GM23248 (cell line): ENCODE measurements around the gene MARCHF3. TPM values are rescaled to one million over a fixed set of nuclear protein-coding genes. Genes with fewer than 3 reads are reported as not detected.

ENCODE experiments used
- DNase-seq: peaks from one replicate; pipeline ENCODE4 v3.0.0-alpha.2; 2015
- H2AFZ ChIP-seq: fragments of 200-600 bp; sonication (generic); 2 replicates; pipeline ENCODE4 v1.6.1; 2016; ENCODE audit warnings: antibody characterized with exemption
- H3F3A ChIP-seq: fragments of 200-600 bp; sonication (generic); 2 replicates; pipeline ENCODE4 v1.6.1; 2016; ENCODE audit warnings: mild to moderate bottlenecking, antibody characterized with exemption, mixed run types; ENCODE audit not compliant: insufficient read depth
- H3K27ac ChIP-seq: fragments of 200-600 bp; sonication (generic); 2 replicates; pipeline ENCODE4 v1.5.1; 2016; ENCODE audit warnings: mild to moderate bottlenecking
- H3K27me3 ChIP-seq: fragments of 200-600 bp; sonication (generic); replicated peaks from 2 replicates; pipeline ENCODE4 v1.6.1; 2016; ENCODE audit warnings: mild to moderate bottlenecking; ENCODE audit not compliant: insufficient read depth
- H3K36me3 ChIP-seq: fragments of 200-600 bp; sonication (generic); 2 replicates; pipeline ENCODE4 v1.6.1; 2016; ENCODE audit warnings: low read depth, mild to moderate bottlenecking
- H3K4me1 ChIP-seq: fragments of 200-600 bp; sonication (generic); 2 replicates; pipeline ENCODE4 v1.6.1; 2016; ENCODE audit warnings: mild to moderate bottlenecking; ENCODE audit not compliant: insufficient read depth
- H3K4me2 ChIP-seq: fragments of 200-600 bp; sonication (generic); one replicate; pipeline ENCODE4 v1.6.1; 2016; ENCODE audit warnings: mild to moderate bottlenecking; ENCODE audit not compliant: unreplicated experiment
- H3K4me3 ChIP-seq: fragments of 200-600 bp; sonication (generic); 2 replicates; pipeline ENCODE4 v1.5.1; 2016; ENCODE audit warnings: mild to moderate bottlenecking
- H3K79me2 ChIP-seq: fragments of 200-600 bp; sonication (generic); 2 replicates; pipeline ENCODE4 v1.6.1; 2016; ENCODE audit warnings: mild to moderate bottlenecking; ENCODE audit not compliant: insufficient read depth
- H3K9ac ChIP-seq: fragments of 200-600 bp; sonication (generic); 2 replicates; pipeline ENCODE4 v1.6.1; 2016; ENCODE audit warnings: mild to moderate bottlenecking
- H3K9me2 ChIP-seq: fragments of 200-600 bp; sonication (generic); 2 replicates; pipeline ENCODE4 v1.6.1; 2016; ENCODE audit warnings: mixed run types, mild to moderate bottlenecking, moderate library complexity; ENCODE audit not compliant: insufficient read depth
- H3K9me3 ChIP-seq: fragments of 200-600 bp; sonication (generic); one replicate; pipeline ENCODE4 v1.6.1; 2017; ENCODE audit warnings: low read depth
- H4K20me1 ChIP-seq: fragments of 200-600 bp; sonication (generic); 2 replicates; pipeline ENCODE4 v1.6.0; 2016; ENCODE audit not compliant: insufficient read depth
- EZH2 ChIP-seq: fragments of 200-600 bp; sonication (generic); IDR thresholded peaks from 2 replicates; pipeline ENCODE4 v1.6.1; 2018; ENCODE audit warnings: antibody characterized with exemption, mild to moderate bottlenecking; ENCODE audit not compliant: insufficient read depth, poor library complexity, severe bottlenecking
- EZH2phosphoT487 ChIP-seq: fragments of 200-600 bp; sonication (generic); IDR thresholded peaks from 2 replicates; pipeline ENCODE4 v1.6.1; 2018; ENCODE audit warnings: antibody characterized with exemption, moderate library complexity, mild to moderate bottlenecking, low read depth; ENCODE audit not compliant: insufficient read depth
- WGBS, 2 experiments: methylation state at CpG; one replicate each; pipeline ENCODE4 v1.1.6; 2015 to 2017; ENCODE audit warnings: low lambda C conversion rate in 2 of 2, low coverage in 1 of 2; ENCODE audit errors: missing lambda C conversion rate in 2 of 2; 5-methylcytosine and 5-hydroxymethylcytosine counted together
- in situ Hi-C: fragments of 300-500 bp; cut with MboI; formaldehyde crosslinking; loops from 2 replicates; pipeline ENCODE4 v1.15.0; 2020
- polyA plus RNA-seq: library from polyadenylated mRNA; unstranded; fragments of >200 nt; fragmentation: Nextera tagmentation; extraction: Ambion mirVana; gene quantifications from 2 replicates; pipeline ENCODE4 v1.2.1, GENCODE V29; 2016
- total RNA-seq: library from RNA; depleted of rRNA; stranded (reverse); fragments of >200 nt; shearing (Covaris generic); gene quantifications from 2 replicates; pipeline ENCODE4 v1.2.3, GENCODE V29; 2014

Gene MARCHF3
- total and polyA plus RNA-seq, 2 experiments from 2014 or later, result 3.8 to 5.8 TPM

DNA sequence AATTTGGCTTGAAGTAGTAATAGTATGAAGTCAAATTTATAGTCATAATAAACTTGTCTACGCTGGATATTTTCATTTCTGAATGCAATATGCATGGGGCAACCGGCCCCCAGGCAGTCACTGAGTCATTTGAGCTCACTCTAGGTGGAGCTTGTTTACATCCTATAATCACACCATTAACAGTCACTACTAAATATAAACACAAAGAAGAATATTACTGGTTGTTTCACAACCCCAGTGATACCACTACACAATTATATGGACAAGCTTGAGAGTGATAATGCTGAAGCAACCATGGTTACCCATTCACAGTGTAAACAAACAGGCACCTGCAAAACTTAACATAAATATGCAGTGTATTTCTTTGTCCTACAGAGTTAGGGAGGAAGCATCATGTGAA, 68.7 kb downstream of the MARCHF3 start:
- H3K9me2 ChIP-seq, result no peaks in the 10 kb centered on the region
- H3K27me3 ChIP-seq, result no peaks in the 10 kb centered on the region
- no peak overlapping the region for H3K27ac ChIP-seq
- no peaks in the 10 kb centered on the region for H3K36me3 ChIP-seq
- H3K4me1 ChIP-seq, result peaks cover 11% of the 10 kb centered on the region
- 41 to 42% methylated on average over 2 of the region's 2 CpGs for WGBS, 2 experiments
- no peaks in the 10 kb centered on the region for H4K20me1 ChIP-seq
- TF ChIP-seq EZH2, result no peak
- TF ChIP-seq EZH2phosphoT487, result no peak
- no peak overlapping the region for H3K4me3 ChIP-seq
- no peaks in the 10 kb centered on the region for H3K79me2 ChIP-seq
- H3K9me3 ChIP-seq, result no peaks in the 10 kb centered on the region
- in situ Hi-C loops, result no loop called here
- DNase-seq, result peak; percentile 56
- H3K4me2 ChIP-seq, result no peak overlapping the region
- no peak overlapping the region for H3K9ac ChIP-seq
- peaks cover 13% of the 10 kb centered on the region for H3F3A ChIP-seq
- H2AFZ ChIP-seq, result no peak overlapping the region

- Histone ChIP-seq H2AFZ (no peak overlapping the region), H3K9me2 (no peaks in the 10 kb centered on the region), H3K4me1 (peaks cover 11% of the 10 kb centered on the region), H3K9ac (no peak overlapping the region), H3K4me2 (no peak overlapping the region), H3K4me3 (no peak overlapping the region), H3K9me3 (no peaks in the 10 kb centered on the region), H4K20me1 (no peaks in the 10 kb centered on the region), H3K36me3 (no peaks in the 10 kb centered on the region), H3K79me2 (no peaks in the 10 kb centered on the region), H3F3A (peaks cover 13% of the 10 kb centered on the region), H3K27me3 (no peaks in the 10 kb centered on the region), H3K27ac (no peak overlapping the region)
- 97 to 100% methylated on average over 1 of the region's 1 CpG for WGBS, 2 experiments
- TF ChIP-seq EZH2 (no peak), EZH2phosphoT487 (no peak)
- no peak for DNase-seq
- in situ Hi-C loops, result no loop called here
Measured at GRCh38 chr5:126961128-126961527, 69.2 kb downstream of the MARCHF3 start.

- no peak for DNase-seq
- no peak overlapping the region for H3K4me3 ChIP-seq
- TF ChIP-seq EZH2phosphoT487 (no peak), EZH2 (no peak)
- H3K4me1 ChIP-seq, result no peaks in the 10 kb centered on the region
- H3K27ac ChIP-seq, result no peak overlapping the region
- no peak overlapping the region for H3K9ac ChIP-seq
- H3K79me2 ChIP-seq, result no peaks in the 10 kb centered on the region
- no peaks in the 10 kb centered on the region for H3K9me3 ChIP-seq
- H4K20me1 ChIP-seq, result no peaks in the 10 kb centered on the region
- H2AFZ ChIP-seq, result no peak overlapping the region
- in situ Hi-C loops, result no loop called here
- no peaks in the 10 kb centered on the region for H3K36me3 ChIP-seq
- no peak overlapping the region for H3K4me2 ChIP-seq
- no peaks in the 10 kb centered on the region for H3K9me2 ChIP-seq
- no peaks in the 10 kb centered on the region for H3K27me3 ChIP-seq
- H3F3A ChIP-seq, result no peaks in the 10 kb centered on the region
Measured at GRCh38 chr5:126959188-126959587, 71.2 kb downstream of the MARCHF3 start.

- H3K79me2 ChIP-seq, result no peaks in the 10 kb centered on the region
- no peak overlapping the region for H3K27ac ChIP-seq
- H3K4me2 ChIP-seq, result no peak overlapping the region
- no peaks in the 10 kb centered on the region for H3F3A ChIP-seq
- H3K36me3 ChIP-seq, result no peaks in the 10 kb centered on the region
- in situ Hi-C loops, result no loop called here
- no peaks in the 10 kb centered on the region for H3K9me3 ChIP-seq
- H3K27me3 ChIP-seq, result no peaks in the 10 kb centered on the region
- no peak for DNase-seq
- H3K4me1 ChIP-seq, result no peaks in the 10 kb centered on the region
- no peaks in the 10 kb centered on the region for H4K20me1 ChIP-seq
- H3K9ac ChIP-seq, result no peak overlapping the region
- H3K9me2 ChIP-seq, result no peaks in the 10 kb centered on the region
- TF ChIP-seq EZH2phosphoT487, result no peak
- no peak for TF ChIP-seq EZH2
- no peak overlapping the region for H3K4me3 ChIP-seq
- 78 to 84% methylated on average over 2 of the region's 2 CpGs for WGBS, 2 experiments
- H2AFZ ChIP-seq, result no peak overlapping the region
Measured at GRCh38 chr5:126956991-126957390, 73.4 kb downstream of the MARCHF3 start.

DNA sequence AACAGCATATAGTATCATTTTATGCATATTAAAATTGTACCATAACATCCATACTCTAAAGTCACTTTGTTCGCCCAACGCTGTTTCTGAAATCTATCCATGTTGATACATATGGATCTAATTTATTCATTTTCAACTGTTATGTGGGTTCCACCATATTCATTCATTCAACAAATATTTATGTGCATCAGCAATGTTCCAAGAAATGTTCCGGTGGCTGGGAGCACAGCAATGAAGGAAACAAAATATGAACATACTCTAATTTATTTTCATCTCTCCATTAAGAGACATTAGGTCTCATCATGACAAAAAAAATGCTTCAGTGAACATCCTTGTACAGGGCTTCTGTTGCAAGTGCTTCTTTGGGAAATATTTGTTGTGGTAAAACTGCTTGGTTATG, 75.4 kb downstream of the MARCHF3 start:
- no peaks in the 10 kb centered on the region for H3K9me2 ChIP-seq
- TF ChIP-seq EZH2phosphoT487, result no peak
- TF ChIP-seq EZH2, result no peak

More for the DNA sequence above, 75.4 kb downstream of the MARCHF3 start:
- Histone ChIP-seq H3K9ac (no peak overlapping the region), H3K4me1 (no peaks in the 10 kb centered on the region), H4K20me1 (no peaks in the 10 kb centered on the region), H3K79me2 (no peaks in the 10 kb centered on the region), H2AFZ (no peak overlapping the region), H3K36me3 (no peaks in the 10 kb centered on the region), H3K4me2 (no peak overlapping the region), H3K4me3 (no peak overlapping the region), H3K27ac (no peak overlapping the region), H3K9me3 (no peaks in the 10 kb centered on the region), H3K27me3 (no peaks in the 10 kb centered on the region), H3F3A (no peaks in the 10 kb centered on the region)
- 70 to 78% methylated on average over 3 of the region's 3 CpGs for WGBS, 2 experiments
- in situ Hi-C loops, result no loop called here
- DNase-seq, result no peak
